Fibroblast of mammary gland (primary cell): ENCODE measurements around the gene NCOR1.
"Not testable (repeated sequence)": the region's sequence is repeated elsewhere in the genome, so short reads cannot be mapped to it uniquely, and the experiment has no call there.

Source experiments
- DNase-seq: peaks from one replicate; pipeline ENCODE4 v3.0.0-alpha.2; 2010; ENCODE audit warnings: low read depth
- H3K4me3 ChIP-seq: 2 replicates; pipeline ENCODE4 v1.5.1; 2011; ENCODE audit warnings: low read depth, mild to moderate bottlenecking, low read length, moderate library complexity; ENCODE audit not compliant: control insufficient read depth
- CTCF ChIP-seq: conservative IDR thresholded peaks from 2 replicates; pipeline ENCODE4 v1.5.1; 2011; ENCODE audit warnings: low read depth, low read length, inconsistent platforms; ENCODE audit not compliant: control insufficient read depth, insufficient read depth

NCOR1 gene

GRCh38 chr17:16075949-16076348 lies 139.4 kb downstream of the NCOR1 start:
- H3K4me3 ChIP-seq: no peak overlapping the region
- no peak for DNase-seq
- no peak for TF ChIP-seq CTCF

GRCh38 chr17:16074423-16074822 lies 140.9 kb downstream of the NCOR1 start:
- no peak for TF ChIP-seq CTCF
- H3K4me3 ChIP-seq: no peak overlapping the region
- no peak for DNase-seq

DNA sequence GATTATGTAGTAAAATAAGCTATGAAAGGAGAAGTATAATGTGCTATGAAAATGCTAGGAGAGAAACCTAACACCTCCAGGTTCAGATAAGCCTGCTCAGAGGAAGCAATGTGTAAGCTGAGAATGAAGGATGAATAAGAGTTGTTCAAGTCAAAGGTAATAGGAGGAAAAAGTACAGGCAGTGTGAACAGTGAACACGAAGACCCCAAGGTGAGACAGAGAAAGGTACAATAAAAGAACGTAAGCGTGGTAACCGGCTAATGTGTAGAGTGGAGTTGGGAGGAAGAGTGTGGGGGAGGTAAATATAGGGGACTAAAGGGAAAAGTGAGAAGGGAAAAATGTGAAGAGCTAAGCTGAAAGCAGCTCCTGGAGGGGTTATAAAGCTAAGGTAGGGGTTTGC lies 141.5 kb downstream of the NCOR1 start:
- DNase-seq: no peak
- no peak for TF ChIP-seq CTCF
- no peak overlapping the region for H3K4me3 ChIP-seq

- no peak for TF ChIP-seq CTCF
- no peak for DNase-seq
Measured at GRCh38 chr17:16072031-16072430, 143.3 kb downstream of the NCOR1 start.

GRCh38 chr17:16068323-16068722 lies 147.0 kb downstream of the NCOR1 start:
- DNase-seq: peak; percentile 25
- no peak for TF ChIP-seq CTCF
- H3K4me3 ChIP-seq: no peak overlapping the region

More at GRCh38 chr17:16072031-16072430, 143.3 kb downstream of the NCOR1 start:
- no peak overlapping the region for H3K4me3 ChIP-seq

- no peak overlapping the region for H3K4me3 ChIP-seq
- no peak for DNase-seq
- no peak for TF ChIP-seq CTCF
Measured at GRCh38 chr17:16066125-16066524, 149.2 kb downstream of the NCOR1 start.

GRCh38 chr17:16061631-16062030 lies 153.7 kb downstream of the NCOR1 start:
- DNase-seq: no peak
- H3K4me3 ChIP-seq: no peak overlapping the region

DNA sequence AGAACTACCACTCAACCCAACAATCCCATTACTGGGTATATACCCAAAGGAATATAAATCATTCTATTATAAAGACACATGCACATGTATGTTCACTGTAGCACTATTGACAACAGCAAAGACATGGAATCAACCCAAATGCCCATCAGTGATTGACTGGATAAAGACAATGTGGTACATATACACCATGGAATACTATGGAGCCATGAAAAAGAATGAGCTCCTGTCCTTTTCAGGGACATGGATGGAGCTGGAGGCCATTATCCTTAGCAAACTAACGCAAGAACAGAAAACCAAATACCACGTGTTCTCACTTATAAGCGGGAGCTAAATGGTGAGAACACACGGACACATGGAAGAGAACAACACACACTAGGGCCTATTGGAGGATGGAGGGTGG lies 160.2 kb downstream of the NCOR1 start:
- not testable (repeated sequence) for DNase-seq, H3K4me3 ChIP-seq

More at GRCh38 chr17:16061631-16062030, 153.7 kb downstream of the NCOR1 start:
- no peak for TF ChIP-seq CTCF
